GM18517 (cell line): ENCODE measurements around the gene RBFA.
"Not testable (repeated sequence)": the region's sequence is repeated elsewhere in the genome, so short reads cannot be mapped to it uniquely, and the experiment has no call there.

Experiments
- ATAC-seq: cut with Tn5 transposase; IDR thresholded peaks from one replicate; pipeline ENCODE4 v1.9.1; 2021; ENCODE audit warnings: mild to moderate bottlenecking, moderate library complexity; ENCODE audit not compliant: unreplicated experiment

Gene RBFA

DNA sequence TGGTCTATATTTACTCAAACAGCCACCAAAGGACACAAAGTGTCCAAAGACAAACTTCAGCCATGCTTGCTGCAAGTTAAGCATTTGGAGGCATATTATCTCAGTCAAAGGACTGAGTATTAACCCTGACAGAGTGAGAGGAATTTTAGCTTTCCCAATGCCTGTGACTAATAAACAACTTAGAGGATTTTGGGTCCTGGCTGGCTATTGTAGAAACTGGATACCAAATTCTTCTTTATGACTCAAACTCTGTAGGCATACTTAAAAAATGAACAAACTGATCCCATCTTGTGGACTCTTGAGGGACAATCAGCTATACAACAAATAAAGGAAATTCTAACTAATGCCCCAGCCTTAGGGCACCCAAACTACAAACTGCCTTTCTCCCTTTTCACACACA is 6.5 kb upstream of the RBFA start:
- ATAC-seq, result not testable (repeated sequence)

DNA sequence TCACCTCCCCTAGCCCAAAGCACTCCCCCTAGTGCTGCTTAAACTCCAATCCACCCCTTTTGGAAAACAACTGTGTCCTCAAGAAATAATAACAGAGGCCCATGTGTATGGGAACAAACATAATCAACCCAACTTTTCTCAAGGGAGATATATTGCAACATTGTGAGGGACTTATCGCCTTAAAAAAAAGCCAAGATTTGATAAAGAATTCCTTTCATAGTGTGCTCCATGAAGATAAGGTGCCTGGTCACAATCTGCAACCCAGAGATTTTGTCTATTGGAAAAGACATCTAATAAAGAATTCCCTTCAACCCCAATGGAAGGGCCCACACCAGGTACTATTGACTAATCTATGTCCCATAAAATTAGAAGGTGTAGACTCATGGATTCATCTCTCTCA is 4.5 kb upstream of the RBFA start:
- ATAC-seq, result no peak

- peak; percentile 59 for ATAC-seq
These were observed 810 bp upstream of the RBFA start for GRCh38 chr18:80033181-80034067.

DNA sequence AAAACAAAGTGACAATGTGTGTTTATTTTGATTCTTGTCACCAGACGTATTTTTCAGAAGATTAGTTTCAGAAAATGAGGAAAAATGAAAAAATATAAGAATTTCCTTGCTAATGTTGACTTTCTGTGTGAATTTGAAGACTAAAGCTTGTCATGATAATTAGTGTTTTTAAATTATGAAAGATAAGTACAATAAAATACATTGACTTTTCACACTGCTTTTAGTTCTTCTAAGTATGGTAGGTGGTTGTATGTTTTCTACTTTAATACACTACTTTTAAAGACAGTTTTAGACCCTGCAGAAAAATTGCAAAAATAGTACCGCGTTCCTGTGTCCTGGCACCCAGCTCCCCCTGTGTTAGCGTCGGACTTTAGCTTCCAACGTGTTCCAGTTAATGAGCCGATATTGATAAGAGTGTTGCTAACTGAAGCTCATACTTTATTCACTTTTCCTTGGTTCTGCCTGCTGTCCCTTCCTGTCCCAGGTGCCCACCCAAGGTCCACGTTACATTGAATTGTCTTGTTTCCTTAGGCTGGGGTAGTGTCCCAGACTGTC is 695 bp downstream of the RBFA start:
- no peak for ATAC-seq

GRCh38 chr18:80035997-80036396 is 1.8 kb downstream of the RBFA start:
- no peak for ATAC-seq

DNA sequence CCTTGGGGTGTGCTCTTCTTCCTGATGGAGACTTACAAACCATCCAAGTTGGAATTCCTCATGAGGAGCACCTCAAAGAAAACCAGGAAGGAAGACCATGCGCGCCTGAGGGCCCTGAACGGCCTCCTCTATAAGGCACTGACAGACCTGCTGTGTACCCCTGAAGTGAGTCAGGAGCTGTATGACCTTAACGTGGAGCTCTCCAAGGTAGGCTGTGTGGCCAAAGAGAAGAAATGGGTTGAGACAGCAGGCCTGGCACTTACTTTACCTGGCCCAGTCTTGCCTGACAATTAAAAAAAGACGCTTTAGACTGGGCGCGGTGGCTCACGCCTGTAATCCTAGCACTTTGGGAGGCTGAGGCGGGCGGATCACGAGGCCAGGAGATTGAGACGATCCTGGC is 3.1 kb downstream of the RBFA start:
- no peak for ATAC-seq

DNA sequence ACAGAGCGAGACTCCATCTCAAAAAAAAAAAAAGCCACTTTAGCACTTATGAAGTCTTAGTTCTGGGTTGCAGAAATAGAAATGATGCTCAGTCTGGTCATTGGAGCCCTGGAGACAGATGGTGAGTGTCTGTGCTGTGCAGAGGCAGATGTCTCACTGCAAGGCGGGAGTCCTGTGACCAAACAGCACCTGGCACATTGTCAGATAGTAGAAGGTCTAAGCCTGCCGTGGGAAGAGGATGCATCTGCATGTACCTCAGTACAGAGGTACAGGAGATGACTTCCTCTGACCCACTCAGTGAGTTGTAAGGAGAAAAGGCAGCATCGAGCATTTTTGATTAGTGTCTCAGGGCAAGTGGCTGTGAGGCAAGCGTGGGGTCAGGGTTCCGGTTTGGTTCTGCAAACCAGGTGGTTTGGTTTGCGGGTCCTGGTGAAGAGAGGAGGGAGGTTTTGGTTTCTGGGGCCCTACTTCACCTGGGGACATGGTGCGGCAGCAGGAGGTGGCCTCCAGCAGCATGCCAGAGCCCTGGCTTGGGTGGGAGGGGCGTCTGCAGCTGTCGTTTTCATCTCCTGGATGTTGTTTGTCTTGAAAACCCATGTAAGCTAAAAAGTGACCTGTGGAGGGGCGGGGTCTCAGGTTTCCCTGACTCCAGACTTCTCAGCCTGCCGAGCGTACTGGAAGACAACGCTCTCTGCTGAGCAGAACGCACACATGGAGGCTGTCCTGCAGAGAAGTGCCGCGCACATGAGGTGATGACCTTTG is 3.8 kb downstream of the RBFA start:
- no peak for ATAC-seq

- ATAC-seq, result no peak
These were observed 6.3 kb downstream of the RBFA start for GRCh38 chr18:80040515-80040914.

DNA sequence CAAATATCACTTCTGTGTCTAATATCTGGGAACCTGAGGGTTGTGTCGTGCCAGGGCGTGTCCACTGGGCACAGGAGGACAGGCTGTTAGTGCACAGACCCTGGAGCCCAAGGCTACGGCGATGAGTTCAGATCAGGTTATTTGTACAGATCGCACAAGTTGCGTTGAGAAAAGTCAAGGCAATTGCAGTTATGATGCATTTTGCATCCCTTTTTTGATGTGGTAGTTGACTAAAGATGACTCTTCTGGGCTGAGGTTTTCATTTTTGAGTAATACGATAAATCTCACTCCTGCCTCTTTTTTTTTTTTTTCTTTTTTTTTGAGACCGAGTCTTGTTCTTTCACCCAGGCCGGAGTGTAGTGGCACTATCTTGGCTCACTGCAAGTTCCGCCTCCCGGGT is 7.2 kb downstream of the RBFA start:
- ATAC-seq, result no peak

GRCh38 chr18:80042785-80043184 is 8.6 kb downstream of the RBFA start:
- no peak for ATAC-seq

DNA sequence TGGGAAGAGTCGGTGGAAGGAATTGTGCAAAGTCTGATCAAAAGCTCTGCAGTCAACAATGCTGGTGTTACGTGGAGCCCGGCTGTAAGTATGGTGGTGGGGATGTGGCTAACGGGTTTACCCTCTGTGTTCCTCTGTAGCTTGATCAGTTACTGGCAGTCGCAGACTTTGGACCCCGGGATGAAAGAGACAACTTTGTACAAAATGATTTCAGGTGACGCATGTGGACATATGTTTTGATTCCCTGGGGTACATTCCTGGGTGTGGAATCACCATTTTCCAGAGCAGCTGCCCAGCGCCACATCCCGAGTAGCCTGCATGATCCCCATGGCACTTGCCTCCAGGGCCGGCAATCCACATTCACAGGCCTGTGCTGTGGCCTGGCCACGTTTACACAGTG is 9.8 kb downstream of the RBFA start:
- ATAC-seq, result no peak

DNA sequence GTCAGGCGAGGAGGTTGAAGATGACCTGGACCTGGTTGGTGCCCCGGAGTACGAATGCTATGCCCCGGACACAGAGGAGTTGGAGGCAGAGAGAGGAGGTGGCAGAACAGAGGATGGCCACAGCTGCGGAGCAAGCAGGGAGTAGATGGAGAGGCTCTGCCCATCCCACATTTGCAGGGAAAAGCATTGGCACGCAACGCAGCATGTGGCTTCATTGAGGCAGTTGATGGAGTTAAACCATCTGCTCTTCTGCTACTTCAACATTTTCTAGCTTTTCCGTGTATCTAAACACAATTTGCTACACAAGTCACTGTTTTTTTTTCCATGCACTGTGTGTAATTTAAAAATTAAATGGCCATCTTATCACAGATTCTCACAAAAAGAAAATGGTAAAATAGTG is 11.8 kb downstream of the RBFA start:
- no peak for ATAC-seq

- no peak for ATAC-seq
These were observed 12.2 kb downstream of the RBFA start for GRCh38 chr18:80046431-80046830.

- no peak for ATAC-seq
These were observed 12.8 kb downstream of the RBFA start for GRCh38 chr18:80046961-80047541.

- ATAC-seq, result no peak
These were observed 16.6 kb downstream of the RBFA start for GRCh38 chr18:80050797-80051196.

GRCh38 chr18:80056095-80056494 is 21.9 kb downstream of the RBFA start:
- no peak for ATAC-seq

- ATAC-seq, result no peak
These were observed 25.7 kb downstream of the RBFA start for GRCh38 chr18:80059945-80060344.

- ATAC-seq, result no peak
These were observed 31.5 kb downstream of the RBFA start for GRCh38 chr18:80065705-80066104.

DNA sequence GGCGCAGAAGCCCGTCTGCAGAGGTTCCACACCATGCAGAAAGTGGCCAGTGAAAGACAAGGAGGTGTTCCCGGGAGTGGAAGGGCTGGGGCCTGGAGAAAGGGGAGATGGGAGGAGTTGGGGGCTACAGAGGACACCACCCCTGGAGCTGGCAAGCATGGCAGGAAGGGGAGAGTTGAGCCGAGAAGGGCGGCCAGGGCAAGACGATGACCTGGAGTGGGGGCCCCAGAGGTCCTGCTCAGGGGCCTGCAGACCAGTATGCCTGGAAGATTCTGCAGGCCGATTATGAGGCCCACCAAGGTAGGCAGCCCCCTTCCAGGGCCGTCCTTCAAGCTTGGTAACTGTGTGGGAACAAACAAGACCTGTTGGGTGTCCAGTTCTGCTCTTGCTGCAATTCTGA is 33.1 kb downstream of the RBFA start:
- ATAC-seq, result no peak

DNA sequence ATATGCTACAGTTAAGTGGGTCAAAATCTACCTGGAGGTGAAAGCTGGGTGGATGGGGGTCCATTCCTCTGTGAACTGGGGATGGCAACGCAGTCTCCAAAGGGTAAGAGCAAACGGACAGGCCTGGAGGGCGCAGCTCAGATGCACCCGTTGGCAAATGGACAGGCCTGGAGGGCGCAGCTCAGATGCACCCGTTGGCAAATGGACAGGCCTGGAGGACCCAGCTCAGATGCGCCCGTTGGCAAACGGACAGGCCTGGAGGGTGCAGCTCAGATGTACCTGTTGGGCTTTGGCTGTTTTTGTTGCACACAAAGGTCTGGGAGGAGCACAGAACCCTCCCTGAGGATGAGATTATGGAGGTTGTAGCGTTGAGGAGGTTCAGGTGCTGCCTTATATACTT is 33.7 kb downstream of the RBFA start:
- no peak for ATAC-seq

GRCh38 chr18:80068571-80069272 is 34.5 kb downstream of the RBFA start:
- ATAC-seq, result no peak
